ENCODE measurements around the gene VGLL4.

- TF ChIP-seq CTCF (IDR thresholded peaks at IDR 0.05): no peak
- TF ChIP-seq POLR2A (IDR thresholded peaks at IDR 0.05): no peak
These were observed 24.8 kb upstream of the VGLL4 start for GRCh38 chr3:11668243-11669235.

All from lower leg skin (tissue), 3 donors.